GM21360 (cell line): ENCODE measurements around the gene BCKDHA.
A peak's percentile ranks its signal among the peaks of the same experiment; 100 is the strongest.

Experiments used
- ATAC-seq: cut with Tn5 transposase; IDR thresholded peaks from one replicate; pipeline ENCODE4 v1.9.1; 2021; ENCODE audit warnings: mild to moderate bottlenecking, moderate library complexity; ENCODE audit not compliant: unreplicated experiment

BCKDHA gene

GRCh38 chr19:41397086-41398049 lies at the start of gene BCKDHA, which contains the start of gene EXOSC5:
BCKDHA (plus strand) TSS chr19:41397818; CDS start chr19:41397828, 10 bp downstream.
EXOSC5 (minus strand) TSS chr19:41397359; CDS start chr19:41397328, 31 bp downstream.
- peak; percentile 78 for ATAC-seq

DNA sequence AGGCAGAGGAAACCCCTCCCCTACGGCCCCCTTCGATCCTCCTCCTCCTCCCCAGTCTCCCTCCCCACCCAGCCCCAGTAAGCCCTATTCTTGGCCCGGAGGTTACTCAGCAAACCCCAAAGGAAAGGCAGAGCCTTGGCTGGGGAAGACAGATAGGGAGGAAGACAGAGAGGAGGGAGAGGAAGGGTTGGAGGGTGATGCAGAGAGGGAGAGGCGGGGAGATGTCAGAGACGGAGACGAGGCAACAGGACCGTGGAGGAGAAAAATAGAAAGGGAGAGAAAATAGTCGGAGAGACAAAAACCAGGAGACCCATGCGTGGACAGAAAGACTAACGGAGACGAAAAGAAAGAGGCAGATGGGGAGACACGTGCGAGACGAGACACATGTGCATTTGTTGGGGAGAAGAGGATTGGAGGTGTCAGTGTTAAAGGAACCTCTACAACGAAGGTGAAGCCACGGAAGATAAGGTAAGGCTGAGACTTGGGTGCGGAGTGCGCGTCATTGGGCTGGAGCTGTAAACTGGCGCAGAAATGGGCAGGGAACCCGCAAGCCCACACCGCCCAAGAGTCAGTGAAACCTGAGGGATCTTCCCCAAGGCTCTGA lies 46.8 kb upstream of the BCKDHA start:
- no peak for ATAC-seq

DNA sequence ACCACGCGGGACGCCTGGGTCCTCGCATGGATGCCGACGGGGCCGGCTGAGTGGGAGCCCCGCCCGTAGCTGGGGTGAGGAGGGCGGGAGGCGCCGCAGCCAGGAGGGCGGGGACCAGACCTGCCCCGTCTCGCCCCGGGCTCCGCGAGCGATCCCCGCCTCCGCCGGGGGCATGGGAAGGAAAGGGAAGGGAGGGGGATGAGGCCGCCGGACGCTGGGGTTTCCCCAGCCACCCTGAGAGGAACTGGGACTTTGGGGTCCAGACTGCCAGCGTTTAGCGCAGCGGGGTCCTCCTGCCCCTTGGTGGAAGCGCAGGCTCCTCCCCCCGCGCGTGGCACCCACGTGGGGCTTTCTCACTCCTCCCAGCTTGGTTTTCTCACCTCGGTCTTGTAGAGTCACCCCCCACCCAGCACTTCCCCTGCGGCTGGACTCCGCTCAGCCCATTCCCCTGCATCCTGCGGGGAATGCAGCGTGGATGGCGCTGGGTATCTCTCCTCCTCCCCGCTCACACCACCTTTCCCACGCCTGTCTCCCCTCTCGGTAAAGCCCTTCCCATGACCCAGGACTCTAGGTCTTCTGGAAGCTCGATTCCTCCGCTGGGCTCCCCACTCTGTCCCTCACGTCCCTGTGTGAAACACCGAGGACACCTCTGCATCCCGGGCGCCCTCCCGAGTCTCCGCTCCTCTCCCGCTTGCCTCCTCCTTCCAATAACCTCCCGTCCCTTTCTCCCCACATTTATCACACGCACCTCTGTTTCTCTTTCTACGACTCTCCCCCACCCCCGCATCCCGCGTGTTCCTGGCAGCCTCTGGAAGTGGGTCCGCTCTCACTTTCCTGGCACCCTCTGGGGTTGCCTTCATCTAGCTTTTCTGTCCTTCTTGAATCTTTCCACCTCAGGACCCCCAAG lies 46.0 kb upstream of the BCKDHA start:
- peak; percentile 40 for ATAC-seq

DNA sequence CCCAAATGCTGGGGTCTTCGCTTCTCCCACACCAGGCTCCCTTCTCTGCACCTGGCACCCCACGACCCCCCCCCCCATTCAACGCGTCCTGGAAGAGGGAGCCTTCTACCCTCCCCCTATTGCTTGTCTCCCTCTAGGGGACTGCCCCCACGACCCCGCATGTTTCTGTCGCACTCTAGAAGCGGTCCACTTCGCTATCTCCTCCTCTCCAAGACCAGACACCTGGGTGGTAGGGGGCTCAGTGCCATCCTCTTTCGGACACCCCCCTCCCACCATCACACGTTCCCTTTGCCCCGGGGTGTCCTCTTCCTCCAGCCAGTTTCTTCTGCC lies 45.4 kb upstream of the BCKDHA start:
- no peak for ATAC-seq

- ATAC-seq: no peak
Observed at GRCh38 chr19:41352609-41353465, 44.8 kb upstream of the BCKDHA start.

- peak; percentile 36 for ATAC-seq
Observed at GRCh38 chr19:41353466-41354342, 43.9 kb upstream of the BCKDHA start, which contains the start of gene TGFB1. TGFB1 (minus strand) TSS chr19:41353922; CDS start chr19:41353044, 878 bp downstream.

DNA sequence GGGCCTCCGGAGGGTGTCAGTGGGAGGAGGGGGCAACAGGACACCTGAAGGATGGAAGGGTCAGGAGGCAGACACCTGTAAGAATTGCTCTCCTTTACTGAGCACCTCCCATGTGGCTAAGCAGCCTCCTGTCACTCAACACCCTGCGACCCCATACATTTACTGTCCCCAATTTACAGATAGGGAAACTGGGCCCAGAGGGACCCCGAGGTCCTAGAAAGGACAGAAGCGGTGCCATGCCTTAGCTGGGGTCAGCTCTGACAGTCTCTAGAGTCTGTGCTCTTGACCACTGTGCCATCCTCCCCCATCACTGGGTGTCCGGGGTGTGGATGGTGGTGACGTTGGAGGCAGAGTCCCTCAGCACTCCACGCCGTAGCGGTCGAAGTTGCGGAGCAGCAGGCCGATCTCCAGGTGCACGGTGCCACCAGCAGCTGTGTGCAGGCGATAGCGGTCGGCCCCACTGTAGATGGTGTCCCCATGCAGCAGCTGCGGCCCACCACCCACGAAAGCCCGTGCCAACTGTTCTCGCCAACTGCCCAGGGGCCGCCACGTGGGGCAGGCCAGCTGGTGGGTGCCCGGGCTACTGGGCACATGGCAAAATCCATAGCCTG lies 43.2 kb upstream of the BCKDHA start:
- no peak for ATAC-seq

GRCh38 chr19:41355035-41355434 lies 42.6 kb upstream of the BCKDHA start:
- no peak for ATAC-seq

GRCh38 chr19:41355802-41356201 lies 41.8 kb upstream of the BCKDHA start:
- ATAC-seq: no peak

DNA sequence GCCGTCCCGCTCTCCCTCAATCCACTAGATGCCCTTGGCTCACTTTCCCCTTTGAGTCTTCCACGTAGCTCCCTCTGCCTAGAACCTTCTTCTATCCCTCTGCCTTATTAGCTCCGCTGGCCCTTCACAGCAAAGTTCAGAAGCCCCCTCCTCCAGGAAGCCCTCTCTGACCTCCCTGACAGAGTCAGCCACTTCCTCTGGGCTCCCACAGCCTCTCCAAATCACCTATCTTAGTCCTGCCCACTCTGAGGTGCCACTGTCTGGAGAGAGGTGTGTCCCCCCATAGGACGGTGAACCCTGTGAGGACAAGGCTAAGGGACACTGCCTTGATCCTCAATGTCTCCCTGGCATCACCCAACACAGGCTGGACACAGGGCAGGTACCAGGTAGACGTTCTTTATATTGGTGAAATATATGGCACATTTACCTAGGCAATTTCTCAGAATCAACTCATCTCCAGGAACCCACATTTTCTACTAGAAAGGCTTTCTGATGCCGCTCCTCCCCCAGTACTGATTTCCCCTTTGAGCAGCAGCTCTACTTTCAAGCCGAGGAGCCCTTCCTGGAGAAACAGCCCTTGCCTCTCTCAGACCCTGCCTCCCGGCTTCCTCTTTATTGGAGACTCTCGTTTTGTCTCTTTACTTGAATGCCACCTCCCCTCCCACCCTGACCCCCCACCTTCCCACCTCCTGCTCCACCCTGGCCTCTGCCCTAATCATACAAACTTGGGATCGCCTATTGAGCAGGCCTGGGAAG lies 40.5 kb upstream of the BCKDHA start:
- ATAC-seq: no peak

DNA sequence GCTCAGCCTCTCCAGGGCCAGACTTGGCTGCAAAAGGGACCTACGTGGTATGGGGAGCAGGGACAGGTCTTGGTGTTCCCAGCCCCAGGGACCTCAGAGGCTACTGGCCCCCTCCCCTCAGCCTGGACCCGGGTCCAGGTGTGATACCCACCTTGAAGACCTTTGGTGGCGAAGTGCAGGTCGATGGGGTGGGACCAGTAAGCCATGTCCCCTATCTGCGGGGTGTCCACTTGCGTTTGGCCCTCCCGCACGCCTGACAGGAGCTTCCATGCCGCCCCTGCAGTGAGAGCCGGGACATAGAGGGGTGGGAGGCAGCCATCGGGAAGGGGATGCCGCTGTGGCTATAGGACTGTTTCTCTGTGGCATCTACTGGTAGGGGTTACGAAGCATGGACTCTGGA lies 39.9 kb upstream of the BCKDHA start:
- no peak for ATAC-seq

DNA sequence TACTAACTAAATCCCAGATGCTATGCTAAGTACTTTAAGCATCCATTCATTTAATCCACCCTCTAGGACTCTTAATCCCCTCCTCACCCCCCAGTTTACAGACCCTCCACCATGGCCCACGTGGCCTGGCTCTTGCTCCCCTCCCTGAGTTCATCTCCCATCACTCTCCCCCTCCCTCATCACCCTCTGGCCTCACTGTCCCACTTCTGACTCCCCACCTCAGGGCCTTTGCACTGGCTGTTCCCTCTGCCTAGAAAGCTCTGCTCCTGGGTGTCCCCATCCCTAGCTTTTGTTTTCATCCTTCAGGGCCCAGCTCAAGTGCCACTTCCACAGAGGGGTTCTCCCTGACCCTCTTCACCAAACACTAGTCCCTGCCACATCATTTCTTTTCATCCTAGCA lies 37.9 kb upstream of the BCKDHA start:
- no peak for ATAC-seq

DNA sequence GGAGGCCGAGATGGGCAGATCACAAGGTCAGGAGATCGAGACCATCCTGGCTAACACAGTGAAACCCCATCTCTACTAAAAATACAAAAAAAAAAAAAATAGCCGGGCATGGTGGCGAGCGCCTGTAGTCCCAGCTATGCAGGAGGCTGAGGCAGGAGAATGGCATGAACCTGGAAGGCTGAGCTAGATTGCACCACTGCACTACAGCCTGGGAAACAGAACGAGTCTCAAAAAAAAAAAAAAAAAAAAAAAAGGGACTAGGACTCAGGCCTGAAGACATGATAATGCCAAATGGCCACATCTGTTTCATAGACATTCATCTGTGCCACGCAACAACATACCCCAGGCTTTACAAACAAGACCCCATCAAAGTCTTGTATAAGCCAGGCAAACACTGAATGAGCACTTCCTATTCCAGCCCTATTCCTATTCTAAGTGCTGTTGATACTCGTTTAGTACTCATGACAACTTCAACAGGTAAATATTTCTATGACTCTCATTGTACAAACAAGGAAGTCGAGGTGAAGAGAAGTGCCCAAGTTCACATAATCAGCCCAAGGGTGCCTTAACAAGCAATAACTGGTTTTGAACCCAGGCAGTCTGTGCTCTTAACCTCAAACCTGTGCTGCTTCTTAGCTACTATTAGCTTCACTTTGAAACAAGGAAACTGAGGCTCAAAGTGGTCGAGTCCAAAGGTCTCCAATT lies 35.3 kb upstream of the BCKDHA start:
- no peak for ATAC-seq

- ATAC-seq: no peak
Observed at GRCh38 chr19:41363371-41363752, 34.3 kb upstream of the BCKDHA start.

- ATAC-seq: peak; percentile 75
Observed at GRCh38 chr19:41363753-41364523, 33.7 kb upstream of the BCKDHA start, which contains the start of gene B9D2. B9D2 (minus strand) TSS chr19:41364149; CDS start chr19:41363519, 630 bp downstream.
